Measurements from ENCODE around the gene SUZ12.
"Not testable (repeated sequence)": the region's sequence is repeated elsewhere in the genome, so short reads cannot be mapped to it uniquely, and the experiment has no call there.

Gene SUZ12

DNA sequence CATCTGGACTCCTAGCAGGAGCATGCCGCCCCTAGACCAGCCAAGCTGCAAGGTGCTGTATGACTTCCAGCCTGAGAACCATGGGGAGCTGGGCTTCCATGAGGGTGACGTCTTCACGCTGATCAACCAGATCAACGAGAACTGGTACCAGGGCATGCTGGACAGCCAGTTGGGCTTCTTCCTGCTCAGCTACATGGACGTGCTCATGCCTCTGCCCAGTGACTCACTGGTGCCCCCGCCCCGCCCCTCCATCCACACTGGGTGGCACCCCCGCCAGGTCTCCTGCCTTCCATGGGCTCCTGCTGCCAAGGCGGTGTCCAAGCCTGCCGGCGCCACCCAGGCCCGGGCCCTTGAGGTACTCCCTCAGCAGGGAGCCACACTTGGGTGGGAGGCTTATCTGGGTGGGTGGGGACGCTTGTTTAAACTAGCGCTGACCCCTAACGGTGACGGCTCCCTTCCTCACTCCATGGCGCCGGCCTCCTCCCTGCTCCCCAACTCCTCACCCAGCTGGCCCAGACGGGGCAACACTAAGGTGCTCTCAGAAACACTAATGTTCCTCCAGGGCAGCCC is 104.6 kb downstream of the SUZ12 start:
- peaks cover 13% of the 10 kb centered on the region for H3K36me3 ChIP-seq (ENCODE audit: control insufficient read depth, insufficient read depth, low read length)
- H3K9me3 ChIP-seq (ENCODE audit: control insufficient read depth, low read length); H3K4me1 ChIP-seq (ENCODE audit: control insufficient read depth, insufficient read depth, low read length, poor library complexity, severe bottlenecking); H3K4me3 ChIP-seq (ENCODE audit: extremely low read depth, insufficient read depth, low read length, poor library complexity, severe bottlenecking); H3K27ac ChIP-seq (ENCODE audit: low read depth, low read length, severe bottlenecking): not testable (repeated sequence)
- 96% methylated on average over 5 to 13 of the region's 19 CpGs for WGBS, 2 experiments (ENCODE audit: insufficient coverage in 2 of 2)

GRCh38 chr17:32042266-32042665 is 105.5 kb downstream of the SUZ12 start:
- not testable (repeated sequence) for H3K4me1 ChIP-seq (ENCODE audit: control insufficient read depth, insufficient read depth, low read length, poor library complexity, severe bottlenecking); H3K36me3 ChIP-seq (ENCODE audit: control insufficient read depth, insufficient read depth, low read length); H3K27ac ChIP-seq (ENCODE audit: low read depth, low read length, severe bottlenecking); H3K9me3 ChIP-seq (ENCODE audit: control insufficient read depth, low read length); H3K4me3 ChIP-seq (ENCODE audit: extremely low read depth, insufficient read depth, low read length, poor library complexity, severe bottlenecking)
- WGBS, 2 experiments (ENCODE audit: insufficient coverage in 2 of 2) = 90 to 100% methylated on average over 1 to 4 of the region's 11 CpGs

GRCh38 chr17:32045611-32046010 is 108.8 kb downstream of the SUZ12 start:
- H3K4me1 ChIP-seq (ENCODE audit: control insufficient read depth, insufficient read depth, low read length, poor library complexity, severe bottlenecking); H3K4me3 ChIP-seq (ENCODE audit: extremely low read depth, insufficient read depth, low read length, poor library complexity, severe bottlenecking); H3K36me3 ChIP-seq (ENCODE audit: control insufficient read depth, insufficient read depth, low read length); H3K9me3 ChIP-seq (ENCODE audit: control insufficient read depth, low read length); H3K27ac ChIP-seq (ENCODE audit: low read depth, low read length, severe bottlenecking): not testable (repeated sequence)
- WGBS, 2 experiments (ENCODE audit: insufficient coverage in 2 of 2) = no CpG with 5 or more reads among the region's 3 CpGs

- not testable (repeated sequence) for H3K4me1 ChIP-seq (ENCODE audit: control insufficient read depth, insufficient read depth, low read length, poor library complexity, severe bottlenecking); H3K9me3 ChIP-seq (ENCODE audit: control insufficient read depth, low read length); H3K27ac ChIP-seq (ENCODE audit: low read depth, low read length, severe bottlenecking); H3K4me3 ChIP-seq (ENCODE audit: extremely low read depth, insufficient read depth, low read length, poor library complexity, severe bottlenecking); H3K36me3 ChIP-seq (ENCODE audit: control insufficient read depth, insufficient read depth, low read length)
- WGBS, 2 experiments (ENCODE audit: insufficient coverage in 2 of 2) = 96% methylated on average over 4 to 5 of the region's 6 CpGs
Observed at GRCh38 chr17:32047663-32048062, 110.9 kb downstream of the SUZ12 start.

Measured in mesodermal cell (in vitro differentiated cells).